HepG2 (cell line): ENCODE data around the gene EXTL1. TPM values are rescaled to one million over a fixed set of nuclear protein-coding genes. Genes with fewer than 3 reads are reported as not detected.

ENCODE experiments used
- ATAC-seq: fragments of 200-7000 bp; cut with Tn5 transposase; 3 replicates; pipeline ENCODE4 v1.9.1; 2020; ENCODE audit warnings: mild to moderate bottlenecking, moderate library complexity
- BruUV-seq: library from RNA; stranded (reverse); fragments of 400-500 nt; replicated peaks from 2 replicates; lab custom pipeline; 2021; lab: Mats Ljungman, UMichigan
- CTCF ChIA-PET: fragments of 300-600 bp; formaldehyde crosslinking; extraction: SDS; loops from one replicate; lab custom pipeline; 2021; ENCODE audit warnings: low total read pairs, inconsistent platforms, low intra/inter-chr PET ratio; lab: Yijun Ruan, JAX
- POLR2A ChIA-PET: fragments of 350-600 bp; sonication (Branson Sonifier 250); formaldehyde crosslinking; loops from one replicate; lab custom pipeline; 2020; ENCODE audit warnings: antibody characterized with exemption, inconsistent platforms; lab: Yijun Ruan, JAX
- DNase-seq: peaks from one replicate; pipeline ENCODE4 v3.0.0-alpha.2; 2015; ENCODE audit warnings: low spot score
- FAIRE-seq: peaks from 3 replicates; lab custom pipeline; 2011; peaks lifted over from hg19 to GRCh38; lab: Jason Lieb, UNC
- H2AFZ ChIP-seq: one replicate; pipeline ENCODE4 v1.6.1; 2011; ENCODE audit warnings: low read length, inconsistent platforms
- H3K27ac ChIP-seq: fragments of 300-600 bp; 3 replicates; pipeline ENCODE4 v1.8.0; 2011; ENCODE audit warnings: mixed run types, mild to moderate bottlenecking, mixed read lengths, low read length, inconsistent platforms; ENCODE audit not compliant: insufficient read depth; ENCODE audit errors: extremely low read length
- H3K27me3 ChIP-seq, 2 experiments: fragments of 200-600 bp in 1 of 2; 2 replicates in 1 of 2; 3 replicates in 1 of 2; pipeline versions ENCODE4 v1.6.0 to v1.8.0; 2011; ENCODE audit warnings: low read length in 2 of 2, mild to moderate bottlenecking in 2 of 2, moderate library complexity in 2 of 2, inconsistent platforms in 1 of 2; ENCODE audit not compliant: insufficient read depth in 2 of 2, control insufficient read depth in 1 of 2
- H3K36me3 ChIP-seq, 2 experiments: fragments of 200-600 bp in 1 of 2; replicated peaks in 1 of 2; 2 replicates in 1 of 2; 3 replicates in 1 of 2; pipeline versions ENCODE4 v1.5.1 to v1.8.0; 2011; ENCODE audit warnings: low read length in 2 of 2, inconsistent platforms in 1 of 2; ENCODE audit not compliant: insufficient read depth in 2 of 2, control insufficient read depth in 1 of 2
- H3K4me1 ChIP-seq: 2 replicates; pipeline ENCODE4 v1.5.1; 2012; ENCODE audit warnings: low read length, inconsistent platforms; ENCODE audit not compliant: insufficient read depth
- H3K4me2 ChIP-seq: 2 replicates; pipeline ENCODE4 v1.6.0; 2011; ENCODE audit warnings: low read depth, low read length, inconsistent platforms
- H3K4me3 ChIP-seq, 3 experiments: fragments of 200-600 bp in 1 of 3; sonication (generic), shearing (Covaris generic) in 1 of 3; replicated peaks in 1 of 3; 2 replicates each; pipeline ENCODE4 v1.5.1; 2011 to 2016; ENCODE audit warnings: low read length in 3 of 3, inconsistent platforms in 2 of 3, low read depth in 2 of 3, mild to moderate bottlenecking in 2 of 3, control low read depth in 1 of 3, mixed read lengths in 1 of 3; ENCODE audit not compliant: insufficient read depth in 1 of 3
- H3K79me2 ChIP-seq: one replicate; pipeline ENCODE4 v1.6.1; 2011; ENCODE audit warnings: low read length, inconsistent platforms; ENCODE audit not compliant: insufficient read depth
- H3K9ac ChIP-seq: 2 replicates; pipeline ENCODE4 v1.6.0; 2011; ENCODE audit warnings: mild to moderate bottlenecking, low read depth, low read length, inconsistent platforms; ENCODE audit not compliant: insufficient read depth
- H3K9me3 ChIP-seq: 2 replicates; pipeline ENCODE4 v1.5.1; 2012; ENCODE audit warnings: mild to moderate bottlenecking, low read length
- H4K20me1 ChIP-seq: 2 replicates; pipeline ENCODE4 v1.6.0; 2011; ENCODE audit warnings: inconsistent platforms, mild to moderate bottlenecking, low read length, moderate library complexity; ENCODE audit not compliant: insufficient read depth
- ARID3A ChIP-seq: IDR thresholded peaks from 2 replicates; pipeline ENCODE4 v1.6.1; 2012; ENCODE audit warnings: low read depth, low read length, improper control_type of control experiment
- ATM ChIP-seq: fragments of 450-650 bp; IDR thresholded peaks from 2 replicates; pipeline ENCODE4 v1.7.1; 2017; ENCODE audit warnings: mild to moderate bottlenecking, borderline replicate concordance
- PITX1 ChIP-seq: sonication (generic); formaldehyde crosslinking; IDR thresholded peaks from 2 replicates; pipeline ENCODE4 v1.5.1; 2020; ENCODE audit warnings: mild to moderate bottlenecking, missing genetic modification reagents
- PPARG ChIP-seq: conservative IDR thresholded peaks from 2 replicates; pipeline ENCODE4 v1.6.1; 2016; ENCODE audit warnings: missing biosample characterization, missing genetic modification reagents
- ZNF274 ChIP-seq: sonication (generic); formaldehyde crosslinking; IDR thresholded peaks from 2 replicates; pipeline ENCODE4 v1.5.1; 2020; ENCODE audit warnings: mild to moderate bottlenecking, missing genetic modification reagents
- ZNF451 ChIP-seq: sonication (generic); formaldehyde crosslinking; IDR thresholded peaks from 2 replicates; pipeline ENCODE4 v1.5.0; 2020; ENCODE audit warnings: mild to moderate bottlenecking, missing genetic modification reagents
- ZNF580 ChIP-seq: IDR thresholded peaks from 2 replicates; pipeline ENCODE4 v1.6.1; 2016; ENCODE audit warnings: low read depth, borderline replicate concordance
- ZNF607 ChIP-seq: sonication (generic); formaldehyde crosslinking; IDR thresholded peaks from 2 replicates; pipeline ENCODE4 v1.5.1; 2020; ENCODE audit warnings: missing genetic modification reagents, mild to moderate bottlenecking, borderline replicate concordance
- WGBS: methylation state at CpG from one replicate; pipeline ENCODE4 v1.1.6; 2017; ENCODE audit warnings: low lambda C conversion rate; 5-methylcytosine and 5-hydroxymethylcytosine counted together
- in situ Hi-C: cut with HindIII; loops from 2 replicates; pipeline ENCODE4 v1.10.0; 2017; ENCODE audit warnings: low pct_unique_long_range_greater_than_20kb; ENCODE audit not compliant: extremely low pct_ligation_motif_present
- intact Hi-C: fragments of 100-400 bp; cut with micrococcal nuclease; formaldehyde crosslinking; loops from one replicate; pipeline ENCODE4 v1.10.0; 2022; ENCODE audit not compliant: unreplicated experiment
- polyA plus RNA-seq, 8 experiments: library from polyadenylated mRNA; depleted of rRNA in 3 of 8; stranded (reverse) in 7 of 8; unstranded in 1 of 8; fragments of >200 nt; fragmentation: Illumina TruSeq in 4 of 8; extraction: Trizol in 4 of 8; gene quantifications; 2 replicates each; pipeline versions ENCODE4 v1.2.1 to v1.2.3, GENCODE V29; 2011 to 2016; ENCODE audit warnings: low read depth in 4 of 8, missing spikeins in 1 of 8, mixed read lengths in 1 of 8; ENCODE audit not compliant: insufficient read depth in 1 of 8
- total RNA-seq, 5 experiments: library from RNA; depleted of rRNA; stranded (reverse); fragments of >200 nt; fragmentation: Illumina TruSeq; extraction: Trizol; gene quantifications; 2 replicates each; pipeline ENCODE4 v1.2.3, GENCODE V29; 2016; ENCODE audit warnings: low read depth in 1 of 5
- TF ChIP-seq, protein P1 (sequence below): sonication (generic); formaldehyde crosslinking; IDR thresholded peaks from 2 replicates; pipeline ENCODE4 v1.5.1; 2020; ENCODE audit warnings: missing genetic modification reagents, mild to moderate bottlenecking, borderline replicate concordance

The EXTL1 gene
- total and polyA plus RNA-seq, 2 of the 13 experiments (the other 11 are each of a cell fraction or from before 2014, with no cell fraction given) = 0.35 to 1.0 TPM

- TF ChIP-seq, protein P1, sequence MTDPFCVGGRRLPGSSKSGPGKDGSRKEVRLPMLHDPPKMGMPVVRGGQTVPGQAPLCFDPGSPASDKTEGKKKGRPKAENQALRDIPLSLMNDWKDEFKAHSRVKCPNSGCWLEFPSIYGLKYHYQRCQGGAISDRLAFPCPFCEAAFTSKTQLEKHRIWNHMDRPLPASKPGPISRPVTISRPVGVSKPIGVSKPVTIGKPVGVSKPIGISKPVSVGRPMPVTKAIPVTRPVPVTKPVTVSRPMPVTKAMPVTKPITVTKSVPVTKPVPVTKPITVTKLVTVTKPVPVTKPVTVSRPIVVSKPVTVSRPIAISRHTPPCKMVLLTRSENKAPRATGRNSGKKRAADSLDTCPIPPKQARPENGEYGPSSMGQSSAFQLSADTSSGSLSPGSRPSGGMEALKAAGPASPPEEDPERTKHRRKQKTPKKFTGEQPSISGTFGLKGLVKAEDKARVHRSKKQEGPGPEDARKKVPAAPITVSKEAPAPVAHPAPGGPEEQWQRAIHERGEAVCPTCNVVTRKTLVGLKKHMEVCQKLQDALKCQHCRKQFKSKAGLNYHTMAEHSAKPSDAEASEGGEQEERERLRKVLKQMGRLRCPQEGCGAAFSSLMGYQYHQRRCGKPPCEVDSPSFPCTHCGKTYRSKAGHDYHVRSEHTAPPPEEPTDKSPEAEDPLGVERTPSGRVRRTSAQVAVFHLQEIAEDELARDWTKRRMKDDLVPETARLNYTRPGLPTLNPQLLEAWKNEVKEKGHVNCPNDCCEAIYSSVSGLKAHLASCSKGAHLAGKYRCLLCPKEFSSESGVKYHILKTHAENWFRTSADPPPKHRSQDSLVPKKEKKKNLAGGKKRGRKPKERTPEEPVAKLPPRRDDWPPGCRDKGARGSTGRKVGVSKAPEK = no peak
- no peak for TF ChIP-seq ZNF580
Measured at GRCh38 chr1:26031611-26032220, 10.1 kb downstream of the EXTL1 start (continued).

GRCh38 chr1:26032656-26033357, 11.2 kb downstream of the EXTL1 start:
- WGBS = 37% methylated on average over 11 of the region's 12 CpGs
- ChIA-PET CTCF (no interaction called here), POLR2A (no interaction called here)
- DNase-seq (no peak), FAIRE-seq (no peak), ATAC-seq (no peak)
- Histone ChIP-seq H4K20me1 (no peaks in the 10 kb centered on the region), H3K79me2 (no peaks in the 10 kb centered on the region), H3K9ac (no peak overlapping the region), H3K27me3 (peaks cover 0 to 27% of the 10 kb centered on the region in 2 experiments; a peak in 4 of 5 replicates), H2AFZ (no peak overlapping the region), H3K4me3 (no peak overlapping the region), H3K4me1 (peaks cover 55% of the 10 kb centered on the region)
- BruUV-seq = no TSS peak
- in situ Hi-C loops = no loop called here
- intact Hi-C loops = no loop called here
- TF ChIP-seq PITX1 (CRISPR knock-in tag) (no peak), ZNF451 (CRISPR knock-in tag) (no peak), PPARG (no peak), ZNF274 (CRISPR knock-in tag) (no peak), ATM (no peak), ARID3A (no peak), ZNF607 (CRISPR knock-in tag) (no peak)
- TF ChIP-seq, all 625 proteins: peak for 0
- Histone ChIP-seq H3K36me3 (no peaks in the 10 kb centered on the region), H3K9me3 (no peaks in the 10 kb centered on the region), H3K27ac (no peak overlapping the region), H3K4me2 (no peak overlapping the region)
